SH-SY5Y (cell line): Measurements from ENCODE around the gene FBXL7.

ENCODE experiments used
- GATA2 ChIP-seq: IDR thresholded peaks from 2 replicates; pipeline ENCODE4 v1.6.1; 2011; ENCODE audit warnings: mild to moderate bottlenecking, low read depth, low read length
- GATA3 ChIP-seq: IDR thresholded peaks from 2 replicates; pipeline ENCODE4 v1.6.1; 2011; ENCODE audit warnings: low read depth, mild to moderate bottlenecking, low read length, moderate library complexity

FBXL7 gene

DNA sequence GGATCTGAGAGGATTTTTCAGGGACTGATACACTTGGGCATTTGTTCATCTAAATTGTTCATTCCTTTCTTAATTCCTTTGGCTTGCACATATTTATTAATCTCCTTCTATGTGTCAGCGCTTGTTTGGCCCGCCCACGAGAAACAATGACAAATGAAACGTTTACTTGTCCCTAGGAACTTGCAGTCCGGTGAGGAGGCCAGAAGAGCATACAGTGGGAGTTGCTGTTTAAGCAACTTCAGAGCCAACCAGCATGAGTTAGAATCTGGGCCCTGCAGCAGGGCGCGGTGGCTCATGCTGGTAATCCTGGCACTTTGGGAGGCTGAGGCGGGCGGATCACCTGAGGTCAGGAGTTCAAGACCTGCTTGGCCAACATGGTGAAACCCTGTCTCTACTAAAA lies 18.8 kb downstream of the FBXL7 start:
- TF ChIP-seq GATA2 (no peak), GATA3 (no peak)

DNA sequence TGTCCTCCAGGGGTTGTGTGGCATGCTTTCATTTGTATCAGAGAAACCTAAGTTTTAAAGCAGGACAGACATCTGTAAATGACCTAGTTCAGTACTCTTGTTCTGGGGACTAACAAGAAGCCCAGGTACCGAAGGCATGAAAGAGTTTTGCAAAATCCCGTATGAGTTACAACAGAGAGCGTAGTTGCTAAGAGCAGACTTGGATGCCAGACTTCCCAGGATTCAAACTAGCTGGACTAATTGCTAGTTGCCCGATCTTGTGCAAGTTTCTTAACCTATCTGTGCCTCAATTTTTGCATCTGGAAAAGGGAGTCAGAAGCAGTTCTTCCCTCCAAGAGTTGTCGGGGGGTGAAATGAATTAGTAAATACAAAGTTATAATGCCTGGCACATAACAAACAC lies 20.9 kb downstream of the FBXL7 start:
- TF ChIP-seq GATA2: no peak
- TF ChIP-seq GATA3: no peak

- TF ChIP-seq GATA2 (no peak), GATA3 (no peak)
These were observed 21.6 kb downstream of the FBXL7 start for GRCh38 chr5:15521381-15522186.

DNA sequence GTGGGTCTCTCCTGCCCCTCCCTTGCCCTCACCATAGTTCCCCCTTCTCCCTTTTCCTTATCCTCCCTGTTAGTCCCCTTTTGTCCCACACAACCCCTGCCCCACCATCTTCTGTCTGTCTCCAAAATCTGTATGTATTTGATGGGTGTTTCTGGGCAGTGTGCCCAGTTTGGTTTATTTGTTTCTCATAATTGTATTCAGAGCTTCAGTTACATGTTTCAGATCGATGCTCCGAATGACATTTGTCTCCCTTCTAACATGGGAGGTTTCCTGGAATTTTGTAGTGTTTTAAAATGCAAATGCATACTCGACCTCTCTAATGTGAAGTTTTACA lies 22.2 kb downstream of the FBXL7 start:
- TF ChIP-seq GATA2: no peak
- no peak for TF ChIP-seq GATA3

DNA sequence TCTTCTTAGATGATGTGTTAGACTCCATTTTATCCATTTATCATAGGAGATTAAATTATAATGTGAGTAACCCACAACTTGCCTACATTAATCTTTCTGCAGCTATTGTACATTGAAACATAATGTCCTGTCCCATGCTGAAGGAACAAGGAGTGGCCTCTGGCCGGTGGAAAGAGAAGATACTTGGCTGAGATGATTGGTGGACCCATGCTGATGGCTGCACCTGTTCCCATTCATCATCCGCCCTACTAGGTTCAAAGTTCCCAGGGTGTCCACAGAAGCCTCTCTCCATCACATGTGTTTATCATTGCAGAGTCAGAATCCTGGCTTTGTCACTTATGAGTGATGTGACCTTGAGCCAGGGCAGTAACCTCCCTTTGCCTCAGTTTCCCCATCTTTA lies 24.7 kb downstream of the FBXL7 start:
- no peak for TF ChIP-seq GATA2

- TF ChIP-seq GATA3: no peak
- TF ChIP-seq GATA2: no peak
These were observed 25.8 kb downstream of the FBXL7 start for GRCh38 chr5:15525703-15526275.

DNA sequence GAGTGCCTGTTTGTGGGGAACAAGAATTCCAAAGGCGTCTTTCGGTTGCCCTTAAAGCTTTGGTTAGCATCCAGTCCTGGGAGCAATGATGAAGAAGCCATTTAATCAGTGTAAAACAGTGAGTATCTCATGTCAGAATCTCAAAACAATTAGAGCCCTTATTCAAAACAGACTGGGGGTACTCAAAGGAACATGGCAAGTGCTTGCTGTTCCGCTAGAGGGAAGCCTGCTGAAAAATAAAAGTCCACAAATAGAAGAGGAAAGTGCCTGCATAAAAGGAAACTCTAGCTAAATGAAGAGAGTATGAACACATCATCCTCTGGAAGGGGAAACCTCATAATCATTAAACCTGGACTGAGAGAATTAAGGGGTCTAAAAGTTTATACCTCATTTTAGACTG lies 26.4 kb downstream of the FBXL7 start:
- TF ChIP-seq GATA3 (no peak), GATA2 (no peak)

DNA sequence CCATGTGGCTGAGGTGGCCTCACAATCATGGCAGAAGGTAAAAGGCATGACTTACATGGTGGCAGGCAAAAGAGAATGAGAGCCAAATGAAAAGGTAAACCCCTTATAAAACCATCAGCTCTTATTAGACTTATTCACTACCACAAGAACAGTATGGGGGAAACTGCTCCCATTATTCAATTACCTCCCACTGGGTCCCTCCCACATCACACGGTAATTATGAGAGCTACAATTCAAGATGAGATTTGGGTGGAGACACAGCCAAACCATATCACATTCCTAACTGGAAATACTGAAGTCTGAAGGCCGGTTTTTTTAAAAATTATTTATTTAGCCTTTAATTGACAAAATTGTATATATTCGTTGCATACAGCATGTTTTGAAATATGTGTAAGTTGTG lies 28.5 kb downstream of the FBXL7 start:
- TF ChIP-seq GATA2 (no peak), GATA3 (no peak)

DNA sequence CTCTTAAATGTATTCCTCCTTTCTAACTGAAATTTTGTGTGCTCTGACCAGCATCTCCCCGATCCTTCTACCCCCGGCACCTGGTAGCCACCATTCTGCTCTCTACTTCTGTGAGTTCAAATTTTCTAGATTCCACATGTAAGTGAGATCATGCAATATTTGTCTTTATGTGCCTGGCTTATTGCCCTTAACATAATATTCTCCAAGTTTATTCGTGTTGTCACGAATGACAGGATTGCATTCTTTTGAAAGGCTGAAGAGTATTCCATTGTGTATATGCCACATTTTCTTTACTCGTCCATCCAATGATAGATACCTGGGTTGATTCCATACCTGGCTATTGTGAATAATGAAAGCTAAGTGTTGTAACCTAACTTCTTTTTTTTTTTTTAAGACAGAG lies 29.0 kb downstream of the FBXL7 start:
- TF ChIP-seq GATA3: no peak
- TF ChIP-seq GATA2: no peak

- TF ChIP-seq GATA2 (no peak), GATA3 (no peak)
These were observed 29.8 kb downstream of the FBXL7 start for GRCh38 chr5:15529821-15530220.

- TF ChIP-seq GATA3 (no peak), GATA2 (no peak)
These were observed 33.3 kb downstream of the FBXL7 start for GRCh38 chr5:15533129-15533893.

- TF ChIP-seq GATA2 (no peak), GATA3 (no peak)
These were observed 36.0 kb downstream of the FBXL7 start for GRCh38 chr5:15535938-15536337.

- no peak for TF ChIP-seq GATA3
These were observed 38.5 kb downstream of the FBXL7 start for GRCh38 chr5:15538516-15538915.

GRCh38 chr5:15539951-15540350 lies 40.0 kb downstream of the FBXL7 start:
- TF ChIP-seq GATA3 (no peak), GATA2 (no peak)

GRCh38 chr5:15544039-15544438 lies 44.1 kb downstream of the FBXL7 start:
- TF ChIP-seq GATA3: no peak
- TF ChIP-seq GATA2: no peak
